Epithelial cell of esophagus (primary cell): ENCODE results near the gene CTDP1.
"Not testable (repeated sequence)": the region's sequence is repeated elsewhere in the genome, so short reads cannot be mapped to it uniquely, and the experiment has no call there.

ENCODE experiments used
- DNase-seq: peaks from one replicate; pipeline ENCODE4 v3.0.0; 2010; ENCODE audit warnings: low read depth
- H3K4me3 ChIP-seq: 2 replicates; pipeline ENCODE4 v1.5.1; 2011; ENCODE audit warnings: mild to moderate bottlenecking, low read length, control low read depth
- TF ChIP-seq, protein P1 (sequence below): IDR thresholded peaks from 2 replicates; pipeline ENCODE4 v1.5.1; 2011; ENCODE audit warnings: low read depth, mild to moderate bottlenecking, low read length, control low read depth, inconsistent platforms; ENCODE audit not compliant: insufficient read depth; ENCODE audit errors: missing control alignments

Gene CTDP1

DNA sequence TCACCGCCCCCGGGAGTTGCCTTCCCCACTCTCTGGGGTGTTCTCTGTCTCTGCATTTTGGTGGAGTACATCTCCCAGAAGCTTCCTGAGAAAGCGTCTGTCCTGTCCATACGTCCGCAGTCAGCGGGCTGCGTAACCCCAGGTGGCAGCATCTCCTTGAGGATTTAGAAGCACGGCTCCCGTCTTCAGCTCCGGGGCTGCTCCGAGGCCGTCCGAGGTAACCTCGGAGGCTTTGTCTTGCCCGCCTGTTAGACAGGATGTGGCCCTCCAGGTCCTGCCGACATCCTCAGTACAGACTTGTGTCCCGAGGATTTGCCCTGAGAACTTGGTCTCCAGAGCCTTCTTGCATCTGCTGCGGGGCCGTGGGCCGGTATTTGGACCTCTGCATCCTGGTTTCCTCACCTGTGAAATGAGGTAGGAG is 58.4 kb downstream of the CTDP1 start:
- no peak for DNase-seq
- TF ChIP-seq, protein P1, sequence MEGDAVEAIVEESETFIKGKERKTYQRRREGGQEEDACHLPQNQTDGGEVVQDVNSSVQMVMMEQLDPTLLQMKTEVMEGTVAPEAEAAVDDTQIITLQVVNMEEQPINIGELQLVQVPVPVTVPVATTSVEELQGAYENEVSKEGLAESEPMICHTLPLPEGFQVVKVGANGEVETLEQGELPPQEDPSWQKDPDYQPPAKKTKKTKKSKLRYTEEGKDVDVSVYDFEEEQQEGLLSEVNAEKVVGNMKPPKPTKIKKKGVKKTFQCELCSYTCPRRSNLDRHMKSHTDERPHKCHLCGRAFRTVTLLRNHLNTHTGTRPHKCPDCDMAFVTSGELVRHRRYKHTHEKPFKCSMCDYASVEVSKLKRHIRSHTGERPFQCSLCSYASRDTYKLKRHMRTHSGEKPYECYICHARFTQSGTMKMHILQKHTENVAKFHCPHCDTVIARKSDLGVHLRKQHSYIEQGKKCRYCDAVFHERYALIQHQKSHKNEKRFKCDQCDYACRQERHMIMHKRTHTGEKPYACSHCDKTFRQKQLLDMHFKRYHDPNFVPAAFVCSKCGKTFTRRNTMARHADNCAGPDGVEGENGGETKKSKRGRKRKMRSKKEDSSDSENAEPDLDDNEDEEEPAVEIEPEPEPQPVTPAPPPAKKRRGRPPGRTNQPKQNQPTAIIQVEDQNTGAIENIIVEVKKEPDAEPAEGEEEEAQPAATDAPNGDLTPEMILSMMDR: no peak
- no peak overlapping the region for H3K4me3 ChIP-seq

DNA sequence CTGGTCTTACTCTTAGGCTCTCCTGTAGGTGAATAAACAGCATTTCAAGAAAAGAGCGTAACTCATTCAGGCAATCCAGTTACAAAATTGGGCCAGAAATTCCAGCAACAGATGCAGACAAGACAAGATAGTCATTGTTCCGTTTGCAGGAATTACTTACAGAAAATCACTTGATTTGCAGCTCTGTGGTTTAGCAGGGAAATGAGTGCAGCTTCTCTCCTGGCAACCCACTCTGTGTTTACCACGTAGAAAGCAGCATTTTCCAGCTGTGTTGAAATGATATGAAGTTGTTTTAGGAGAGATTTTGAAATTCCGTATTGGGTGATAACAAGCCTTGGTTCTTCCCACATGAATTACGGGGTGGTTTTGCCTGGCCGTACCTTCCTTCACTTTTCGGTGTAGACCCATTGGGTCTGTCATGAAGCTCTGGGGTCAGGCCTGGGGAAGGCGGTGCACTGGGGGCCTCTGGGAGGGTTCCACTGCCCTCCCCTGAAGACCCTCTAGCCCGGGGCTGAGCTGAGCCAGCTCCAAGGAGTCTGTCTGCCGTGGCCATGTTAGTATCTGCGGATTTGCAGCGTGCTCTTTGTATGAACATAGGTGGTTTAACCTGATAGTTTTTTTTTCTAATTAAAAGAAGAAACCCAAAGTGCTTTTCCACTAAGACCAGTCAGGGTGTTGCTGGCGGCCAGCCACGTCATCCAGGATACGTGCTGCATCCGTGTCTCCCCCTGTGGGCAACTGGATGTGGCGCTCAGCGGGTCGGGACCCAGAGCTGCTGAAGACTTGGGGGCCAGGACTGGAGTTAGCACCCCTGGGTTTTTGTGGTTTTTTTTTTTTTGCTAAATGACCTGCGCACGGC is 59.2 kb downstream of the CTDP1 start:
- no peak for DNase-seq
- H3K4me3 ChIP-seq: no peak overlapping the region
- TF ChIP-seq, protein P1: no peak

DNA sequence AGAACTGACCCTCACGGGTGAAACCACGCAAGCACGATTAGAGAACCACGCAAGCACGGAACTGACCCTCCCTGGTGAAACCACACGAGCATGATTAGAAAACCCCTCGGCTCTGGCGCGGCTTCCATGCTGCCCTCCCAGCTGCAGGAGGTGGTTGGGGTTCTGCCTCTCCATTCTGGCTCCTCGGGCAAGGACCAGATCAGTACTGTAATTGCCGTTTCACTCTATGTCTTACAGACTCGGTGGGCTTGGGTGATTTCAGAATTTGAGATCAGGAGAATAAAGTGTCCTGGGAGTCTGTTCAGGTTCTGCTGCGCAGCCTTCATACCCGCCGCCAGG is 59.8 kb downstream of the CTDP1 start:
- DNase-seq: no peak
- TF ChIP-seq, protein P1: no peak
- no peak overlapping the region for H3K4me3 ChIP-seq

DNA sequence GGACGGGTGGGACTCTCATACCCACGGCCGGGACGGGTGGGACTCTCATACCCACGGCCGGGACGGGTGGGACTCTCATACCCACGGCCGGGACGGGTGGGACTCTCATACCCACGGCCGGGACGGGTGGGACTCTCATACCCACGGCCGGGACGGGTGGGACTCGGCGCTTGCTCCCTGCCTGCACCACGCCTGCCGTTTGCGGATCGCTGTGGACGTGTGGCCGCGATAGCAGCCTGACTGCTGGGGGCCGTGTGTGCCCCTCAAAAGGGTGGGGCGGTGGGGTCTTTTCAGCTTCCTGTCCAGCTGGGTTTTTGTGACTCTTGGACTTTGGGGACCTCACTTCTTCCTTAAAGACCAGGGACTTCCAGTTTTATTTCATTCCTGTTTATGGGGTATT is 60.4 kb downstream of the CTDP1 start:
- not testable (repeated sequence) for H3K4me3 ChIP-seq, DNase-seq

DNA sequence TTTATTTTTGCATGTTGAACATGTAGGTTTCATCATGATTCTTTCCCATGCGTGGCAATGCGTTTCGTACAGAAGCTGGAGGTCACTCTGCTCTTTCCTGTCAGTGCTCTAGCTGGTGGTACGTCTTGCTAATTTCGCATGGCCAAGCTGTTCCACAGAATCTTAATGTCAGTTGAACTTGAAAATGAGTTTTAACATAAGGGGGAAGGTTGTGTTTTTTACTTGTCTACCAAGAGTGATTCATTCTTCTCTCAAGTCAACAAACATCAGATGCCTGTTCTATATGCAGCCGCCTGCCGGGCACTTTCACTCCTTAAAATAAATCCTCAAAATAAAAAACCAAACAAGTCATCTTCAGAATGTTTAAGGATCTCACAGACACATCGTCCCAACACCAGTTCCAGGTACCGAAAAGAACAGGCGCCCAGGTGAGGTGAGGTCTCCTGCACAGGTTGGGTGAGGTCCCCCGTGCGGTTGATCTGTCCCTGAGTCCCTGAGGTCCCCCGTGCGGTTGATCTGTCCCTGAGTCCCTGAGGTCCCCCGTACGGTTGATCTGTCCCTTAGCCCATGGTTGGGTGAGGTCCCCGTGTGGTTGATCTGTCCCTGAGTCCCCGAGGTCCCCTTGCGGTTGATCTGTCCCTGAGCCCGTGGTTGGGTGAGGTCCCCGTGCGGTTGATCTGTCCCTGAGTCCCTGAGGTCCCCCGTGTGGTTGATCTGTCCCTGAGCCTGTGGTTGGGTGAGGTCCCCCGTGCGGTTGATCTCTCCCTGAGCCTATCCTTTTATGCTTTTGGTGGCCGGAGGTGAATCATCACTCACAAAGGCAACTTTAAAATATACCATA is 61.1 kb downstream of the CTDP1 start:
- DNase-seq: no peak
- TF ChIP-seq, protein P1: no peak
- H3K4me3 ChIP-seq: no peak overlapping the region

DNA sequence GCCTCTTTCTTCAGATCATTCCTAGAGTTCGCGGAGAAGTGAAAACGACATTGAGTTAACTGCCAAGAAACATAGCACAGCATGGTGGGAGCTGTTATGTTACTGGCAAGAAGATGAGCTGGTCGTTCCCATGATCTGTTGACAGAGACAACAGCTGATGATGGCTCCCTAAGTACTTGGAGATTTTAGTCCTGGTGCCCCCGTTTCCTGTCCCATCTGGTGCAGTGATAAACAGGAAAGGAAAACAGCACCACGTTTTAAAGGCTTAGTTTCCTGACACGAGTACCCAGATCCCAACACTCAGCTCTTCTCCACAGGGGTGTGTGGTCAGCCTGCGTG is 61.7 kb downstream of the CTDP1 start:
- DNase-seq: no peak
- H3K4me3 ChIP-seq: no peak overlapping the region
- TF ChIP-seq, protein P1: no peak

DNA sequence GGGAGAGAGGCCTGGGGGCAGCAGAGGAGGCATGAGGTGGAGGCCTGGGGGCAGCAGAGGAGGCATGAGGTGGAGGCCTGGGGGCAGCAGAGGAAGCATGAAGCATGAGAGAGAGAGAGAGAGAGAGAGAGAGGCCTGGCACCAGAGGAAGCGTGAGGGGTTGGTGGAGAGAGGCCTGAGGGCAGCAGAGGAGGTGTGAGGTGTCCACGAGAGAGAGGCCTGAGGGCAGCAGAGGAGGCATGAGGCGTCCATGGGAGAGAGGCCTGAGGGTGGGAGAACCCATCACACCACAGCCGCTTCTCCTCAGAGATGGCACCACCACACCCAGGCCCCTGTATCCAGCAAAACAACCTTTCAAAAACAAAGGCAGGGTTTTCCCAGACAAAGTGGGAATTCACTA is 62.5 kb downstream of the CTDP1 start:
- TF ChIP-seq, protein P1: no peak
- no peak for DNase-seq
- no peak overlapping the region for H3K4me3 ChIP-seq
